Activated CD8-positive, alpha-beta T cell treated with anti-CD3 and anti-CD28 coated beads for 36 hours (primary cell): ENCODE results near the gene RASSF8. TPM values are rescaled to one million over a fixed set of nuclear protein-coding genes. Genes with fewer than 3 reads are reported as not detected.

Experiments
- ATAC-seq: fragments of 200-7000 bp; cut with Tn5 transposase; one replicate; pipeline ENCODE4 v1.10.0; 2021; ENCODE audit warnings: mild to moderate bottlenecking, moderate library complexity
- CTCF ChIA-PET: fragments of 350-600 bp; sonication (Branson Sonifier 250); formaldehyde crosslinking; loops from one replicate; lab custom pipeline; 2021; ENCODE audit warnings: antibody characterized with exemption; lab: Charles Lee
- POLR2A ChIA-PET: fragments of 350-600 bp; sonication (Branson Sonifier 250); formaldehyde crosslinking; loops from one replicate; lab custom pipeline; 2021; ENCODE audit warnings: antibody characterized with exemption; lab: Charles Lee
- DNase-seq: peaks from one replicate; pipeline ENCODE4 v3.0.0-alpha.2; 2020
- H3K27ac Mint-ChIP-seq: one replicate; pipeline ENCODE4 v1.8.0; 2021; ENCODE audit warnings: mild to moderate bottlenecking, mixed read lengths
- H3K27me3 Mint-ChIP-seq: one replicate; pipeline ENCODE4 v1.8.0; 2021; ENCODE audit warnings: mixed read lengths
- H3K36me3 Mint-ChIP-seq: one replicate; pipeline ENCODE4 v1.8.0; 2021; ENCODE audit warnings: low read depth, mixed read lengths
- H3K4me1 Mint-ChIP-seq: one replicate; pipeline ENCODE4 v1.8.0; 2021; ENCODE audit warnings: low read depth, mixed read lengths
- H3K4me3 Mint-ChIP-seq: one replicate; pipeline ENCODE4 v1.8.0; 2021; ENCODE audit warnings: mild to moderate bottlenecking, moderate library complexity, mixed read lengths
- H3K9me3 Mint-ChIP-seq: one replicate; pipeline ENCODE4 v1.8.0; 2021; ENCODE audit warnings: mixed read lengths
- CTCF ChIP-seq: fragments of 200-600 bp; IDR thresholded peaks from one replicate; pipeline ENCODE4 v1.8.0; 2022; ENCODE audit warnings: antibody characterized with exemption, mild to moderate bottlenecking
- intact Hi-C: fragments of 100-400 bp; cut with micrococcal nuclease; formaldehyde crosslinking; loops from one replicate; pipeline ENCODE4 v1.10.0; 2022
- total RNA-seq, 2 experiments: library from RNA; stranded (reverse); gene quantifications; one replicate each; pipeline ENCODE4 v1.2.3, GENCODE V29; 2021

Gene RASSF8
- total RNA-seq, 2 experiments from 2014 or later, result not detected

DNA sequence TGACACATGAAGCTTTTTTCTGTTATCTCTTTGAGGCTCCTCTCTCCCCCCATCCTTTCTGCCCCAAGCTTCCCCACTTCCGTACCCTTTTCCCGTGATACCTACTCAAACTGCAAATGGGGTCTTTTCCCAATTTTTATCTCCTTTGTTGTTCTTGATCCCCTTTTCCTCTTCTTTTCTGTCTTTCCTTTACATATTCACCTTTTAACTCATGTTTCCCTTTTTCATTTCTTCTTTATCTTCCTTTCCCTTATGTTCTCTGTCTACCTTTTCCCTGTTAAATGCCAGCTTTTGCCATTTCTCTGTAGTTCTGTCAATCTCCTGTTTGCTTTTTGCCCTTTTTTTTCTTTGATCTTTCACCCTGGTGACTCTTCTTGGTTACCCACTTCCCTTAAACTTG is 168.9 kb downstream of the RASSF8 start:
- CTCF ChIA-PET, result no interaction called here
- intact Hi-C loops, result no loop called here
- H3K27ac Mint-ChIP-seq, result no peak overlapping the region

GRCh38 chr12:26128168-26128567 is 169.7 kb downstream of the RASSF8 start:
- no peaks in the 10 kb centered on the region for H3K9me3 Mint-ChIP-seq
- CTCF ChIA-PET, result interaction anchor here (0.8 to 1.4 kb wide), 3 partner anchors 9 to 31 kb away, joined by 3 to 5 read pairs (median 3); no protein-coding TSS in a partner anchor
- no peak for TF ChIP-seq CTCF
- intact Hi-C loops, result no loop called here
- POLR2A ChIA-PET, result no interaction called here
- H3K36me3 Mint-ChIP-seq, result no peaks in the 10 kb centered on the region
- H3K4me3 Mint-ChIP-seq, result no peak overlapping the region
- DNase-seq (no peak), ATAC-seq (no peak)
- peaks cover 18% of the 10 kb centered on the region for H3K4me1 Mint-ChIP-seq
- peaks cover 66% of the 10 kb centered on the region for H3K27me3 Mint-ChIP-seq
- H3K27ac Mint-ChIP-seq, result no peak overlapping the region

More for the DNA sequence above, 168.9 kb downstream of the RASSF8 start:
- POLR2A ChIA-PET, result no interaction called here
- DNase-seq (no peak), ATAC-seq (no peak)
- H3K4me3 Mint-ChIP-seq, result no peak overlapping the region
- H3K36me3 Mint-ChIP-seq, result no peaks in the 10 kb centered on the region
- TF ChIP-seq CTCF, result no peak
- no peaks in the 10 kb centered on the region for H3K9me3 Mint-ChIP-seq
- H3K27me3 Mint-ChIP-seq, result peaks cover 66% of the 10 kb centered on the region
- H3K4me1 Mint-ChIP-seq, result peaks cover 22% of the 10 kb centered on the region

Other genes with a start within 250 kb of the RASSF8 start
- gene BHLHE41, start 166.4 kb downstream of the RASSF8 start, total RNA-seq, result not detected
- not detected for gene SSPN, start 236.9 kb downstream of the RASSF8 start, total RNA-seq